Spleen (tissue), 7 donors: ENCODE results near the gene FRMD1.

Experiments used
- CTCF ChIP-seq, 11 experiments: fragments of 200-600 bp in 7 of 11; fragments of 450-650 bp in 4 of 11; sonication (generic) in 4 of 11; IDR thresholded peaks in 8 of 11; conservative IDR thresholded peaks in 3 of 11; 1 replicate in 7 of 11; 2 replicates in 4 of 11; pipeline versions ENCODE4 v1.4.0 to v1.8.0; 2016 to 2021; ENCODE audit warnings: antibody characterized with exemption in 11 of 11, inconsistent platforms in 4 of 11, mild to moderate bottlenecking in 1 of 11
- POLR2A ChIP-seq, 3 donors: fragments of 450-650 bp; IDR thresholded peaks; one replicate each; pipeline ENCODE4 v1.5.1; 2017; ENCODE audit warnings: antibody characterized with exemption in 3 of 3, mild to moderate bottlenecking in 1 of 3
- POLR2AphosphoS5 ChIP-seq, 3 donors: sonication (generic); formaldehyde crosslinking; IDR thresholded peaks; one replicate each; pipeline ENCODE4 v1.5.1; 2017; ENCODE audit warnings: antibody characterized with exemption in 3 of 3
- donor health status: DM: no; HTN: no; CAD: no; lungs with moderate emphysema.
- donor health status: DM: no; HTN: no; CAD: no.
- donor health status: DM: no; HTN: no; CAD: no.

GRCh38 chr6:168045141-168045691 lies 33.8 kb downstream of the FRMD1 start:
- TF ChIP-seq CTCF (IDR thresholded peaks at IDR 0.05 in 8 of 11, conservative IDR thresholded peaks at IDR 0.05 in 3 of 11) (no peak), POLR2A (IDR thresholded peaks at IDR 0.05) (no peak), POLR2AphosphoS5 (IDR thresholded peaks at IDR 0.05) (no peak)
